HEK293 (cell line): ENCODE results near the gene KRTAP5-9.

Experiments
- CTCF ChIA-PET: fragments of 350-600 bp; formaldehyde crosslinking; extraction: SDS; loops from one replicate; lab custom pipeline; 2021; ENCODE audit warnings: antibody characterized with exemption; lab: Yijun Ruan, JAX
- POLR2A ChIA-PET: fragments of 300-600 bp; formaldehyde crosslinking; extraction: SDS; loops from one replicate; lab custom pipeline; 2020; ENCODE audit warnings: antibody characterized with exemption, inconsistent platforms; lab: Yijun Ruan, JAX
- H3K27ac ChIP-seq: fragments of 200-500 bp; sonication (Bioruptor generic); 2 replicates; pipeline ENCODE4 v1.5.1; 2014; ENCODE audit warnings: low read depth, low read length, control low read depth, inconsistent platforms; ENCODE audit errors: extremely low read depth
- H3K36me3 ChIP-seq, 2 experiments: fragments of 200-500 bp in 1 of 2; sonication (Bioruptor generic) in 1 of 2; 1 replicate in 1 of 2; 2 replicates in 1 of 2; pipeline ENCODE4 v1.5.1; 2014 to 2017; ENCODE audit warnings: inconsistent platforms in 2 of 2, low read length in 2 of 2; ENCODE audit not compliant: control insufficient read depth in 2 of 2, insufficient read depth in 1 of 2
- H3K4me1 ChIP-seq: fragments of 200-500 bp; sonication (Bioruptor generic); 2 replicates; pipeline ENCODE4 v1.5.1; 2014; ENCODE audit warnings: mild to moderate bottlenecking, low read length, inconsistent platforms; ENCODE audit not compliant: control insufficient read depth, insufficient read depth
- H3K4me3 ChIP-seq: 2 replicates; pipeline ENCODE4 v1.5.1; 2011; ENCODE audit warnings: low read depth, mild to moderate bottlenecking, control low read depth, low read length, moderate library complexity
- H3K9me3 ChIP-seq: fragments of 200-500 bp; sonication (Bioruptor generic); 2 replicates; pipeline ENCODE4 v1.5.1; 2014; ENCODE audit warnings: low read depth, low read length, inconsistent platforms; ENCODE audit not compliant: control insufficient read depth, insufficient read depth
- HOXC10 ChIP-seq: sonication (generic); formaldehyde crosslinking; IDR thresholded peaks from 2 replicates; pipeline ENCODE4 v1.8.1; 2023; ENCODE audit warnings: mild to moderate bottlenecking, missing genetic modification reagents
- KLF8 ChIP-seq: fragments of 450-650 bp; formaldehyde crosslinking; IDR thresholded peaks from 2 replicates; pipeline ENCODE4 v1.5.1; 2016; ENCODE audit warnings: missing biosample characterization, missing genetic modification characterization
- OVOL3 ChIP-seq: fragments of 450-650 bp; formaldehyde crosslinking; IDR thresholded peaks from 2 replicates; pipeline ENCODE4 v1.5.1; 2016; ENCODE audit warnings: missing biosample characterization, missing genetic modification characterization
- PRDM2 ChIP-seq: fragments of 450-650 bp; formaldehyde crosslinking; IDR thresholded peaks from 2 replicates; pipeline ENCODE4 v1.5.1; 2016; ENCODE audit warnings: missing biosample characterization, missing genetic modification characterization, borderline replicate concordance
- SALL2 ChIP-seq: fragments of 450-650 bp; formaldehyde crosslinking; IDR thresholded peaks from 2 replicates; pipeline ENCODE4 v1.5.0; 2017; ENCODE audit warnings: missing biosample characterization, mild to moderate bottlenecking, missing genetic modification characterization, borderline replicate concordance
- SP3 ChIP-seq: fragments of 450-650 bp; formaldehyde crosslinking; IDR thresholded peaks from 2 replicates; pipeline ENCODE4 v1.5.1; 2016; ENCODE audit warnings: missing biosample characterization, missing genetic modification characterization
- ZFP37 ChIP-seq: fragments of 450-650 bp; formaldehyde crosslinking; IDR thresholded peaks from 2 replicates; pipeline ENCODE4 v1.5.1; 2016; ENCODE audit warnings: missing biosample characterization, missing genetic modification characterization
- ZNF416 ChIP-seq: fragments of 450-650 bp; formaldehyde crosslinking; IDR thresholded peaks from 2 replicates; pipeline ENCODE4 v1.5.1; 2016; ENCODE audit warnings: missing biosample characterization, missing genetic modification characterization
- ZNF473 ChIP-seq: fragments of 450-650 bp; formaldehyde crosslinking; IDR thresholded peaks from 2 replicates; pipeline ENCODE4 v1.5.1; 2017; ENCODE audit warnings: missing biosample characterization, missing genetic modification characterization
- ZNF48 ChIP-seq: fragments of 450-650 bp; formaldehyde crosslinking; IDR thresholded peaks from 2 replicates; pipeline ENCODE4 v1.5.1; 2016; ENCODE audit warnings: missing biosample characterization, missing genetic modification characterization
- ZNF510 ChIP-seq: fragments of 450-650 bp; formaldehyde crosslinking; IDR thresholded peaks from 2 replicates; pipeline ENCODE4 v1.5.1; 2018; ENCODE audit warnings: mild to moderate bottlenecking, missing genetic modification characterization, missing biosample characterization; ENCODE audit not compliant: insufficient replicate concordance
- ZNF530 ChIP-seq: fragments of 450-650 bp; formaldehyde crosslinking; IDR thresholded peaks from 2 replicates; pipeline ENCODE4 v1.5.1; 2016; ENCODE audit warnings: low read depth, missing biosample characterization, missing genetic modification characterization
- ZNF670 ChIP-seq: fragments of 450-650 bp; formaldehyde crosslinking; IDR thresholded peaks from 2 replicates; pipeline ENCODE4 v1.5.1; 2016; ENCODE audit warnings: missing biosample characterization, missing genetic modification characterization, low read depth
- ZNF843 ChIP-seq: fragments of 450-650 bp; formaldehyde crosslinking; IDR thresholded peaks from 2 replicates; pipeline ENCODE4 v1.5.1; 2016; ENCODE audit warnings: missing biosample characterization, missing genetic modification characterization
- ZSCAN30 ChIP-seq: fragments of 450-650 bp; IDR thresholded peaks from 2 replicates; pipeline ENCODE4 v1.5.1; 2018; ENCODE audit warnings: missing biosample characterization, mild to moderate bottlenecking, missing genetic modification characterization, moderate library complexity
- TF ChIP-seq, protein P1 (sequence below): fragments of 450-650 bp; formaldehyde crosslinking; conservative IDR thresholded peaks from 2 replicates; pipeline ENCODE4 v1.5.1; 2016; ENCODE audit warnings: low read depth, missing biosample characterization, missing genetic modification characterization
- TF ChIP-seq, protein P2 (sequence below): fragments of 450-650 bp; formaldehyde crosslinking; IDR thresholded peaks from 2 replicates; pipeline ENCODE4 v1.5.1; 2016; ENCODE audit warnings: missing biosample characterization, missing genetic modification characterization, borderline replicate concordance
- TF ChIP-seq, protein P3 (sequence below): fragments of 450-650 bp; formaldehyde crosslinking; IDR thresholded peaks from 2 replicates; pipeline ENCODE4 v1.5.1; 2016; ENCODE audit warnings: missing biosample characterization, missing genetic modification characterization
- TF ChIP-seq, protein P4 (sequence below): fragments of 450-650 bp; formaldehyde crosslinking; IDR thresholded peaks from 2 replicates; pipeline ENCODE4 v1.5.1; 2016; ENCODE audit warnings: missing biosample characterization, missing genetic modification characterization

The KRTAP5-9 gene

DNA sequence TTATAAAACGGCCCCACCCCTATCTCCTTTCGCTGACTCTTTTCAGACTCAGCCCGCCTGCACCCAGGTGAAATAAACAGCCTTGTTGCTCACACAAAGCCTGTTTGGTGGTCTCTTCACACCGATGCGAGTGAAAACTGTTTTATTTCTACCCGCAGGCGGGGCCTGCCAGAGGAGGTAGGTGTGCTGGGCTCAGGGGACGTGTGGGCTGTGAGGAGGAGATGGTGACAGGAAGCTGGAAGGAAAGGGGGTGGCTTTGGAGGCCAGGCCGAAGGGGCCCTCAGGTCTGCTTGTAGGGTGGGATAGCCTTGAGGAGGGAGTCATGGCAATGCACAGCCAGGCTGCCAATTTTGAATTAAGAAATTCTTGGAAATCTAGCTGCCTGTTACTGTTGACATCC, 42.4 kb upstream of the KRTAP5-9 start (continued):
- TF ChIP-seq PRDM2 (tag by site-specific recombination): no peak
- TF ChIP-seq ZNF473 (tag by site-specific recombination): no peak
- no peak for TF ChIP-seq ZNF48 (tag by site-specific recombination)
- no peak for TF ChIP-seq SALL2 (tag by site-specific recombination)
- no peak for TF ChIP-seq ZNF530
- no peak for TF ChIP-seq ZNF670
- TF ChIP-seq OVOL3: no peak
- TF ChIP-seq HOXC10 (CRISPR knock-in tag): no peak
- TF ChIP-seq, protein P1, sequence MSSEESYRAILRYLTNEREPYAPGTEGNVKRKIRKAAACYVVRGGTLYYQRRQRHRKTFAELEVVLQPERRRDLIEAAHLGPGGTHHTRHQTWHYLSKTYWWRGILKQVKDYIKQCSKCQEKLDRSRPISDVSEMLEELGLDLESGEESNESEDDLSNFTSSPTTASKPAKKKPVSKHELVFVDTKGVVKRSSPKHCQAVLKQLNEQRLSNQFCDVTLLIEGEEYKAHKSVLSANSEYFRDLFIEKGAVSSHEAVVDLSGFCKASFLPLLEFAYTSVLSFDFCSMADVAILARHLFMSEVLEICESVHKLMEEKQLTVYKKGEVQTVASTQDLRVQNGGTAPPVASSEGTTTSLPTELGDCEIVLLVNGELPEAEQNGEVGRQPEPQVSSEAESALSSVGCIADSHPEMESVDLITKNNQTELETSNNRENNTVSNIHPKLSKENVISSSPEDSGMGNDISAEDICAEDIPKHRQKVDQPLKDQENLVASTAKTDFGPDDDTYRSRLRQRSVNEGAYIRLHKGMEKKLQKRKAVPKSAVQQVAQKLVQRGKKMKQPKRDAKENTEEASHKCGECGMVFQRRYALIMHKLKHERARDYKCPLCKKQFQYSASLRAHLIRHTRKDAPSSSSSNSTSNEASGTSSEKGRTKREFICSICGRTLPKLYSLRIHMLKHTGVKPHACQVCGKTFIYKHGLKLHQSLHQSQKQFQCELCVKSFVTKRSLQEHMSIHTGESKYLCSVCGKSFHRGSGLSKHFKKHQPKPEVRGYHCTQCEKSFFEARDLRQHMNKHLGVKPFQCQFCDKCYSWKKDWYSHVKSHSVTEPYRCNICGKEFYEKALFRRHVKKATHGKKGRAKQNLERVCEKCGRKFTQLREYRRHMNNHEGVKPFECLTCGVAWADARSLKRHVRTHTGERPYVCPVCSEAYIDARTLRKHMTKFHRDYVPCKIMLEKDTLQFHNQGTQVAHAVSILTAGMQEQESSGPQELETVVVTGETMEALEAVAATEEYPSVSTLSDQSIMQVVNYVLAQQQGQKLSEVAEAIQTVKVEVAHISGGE (tag by site-specific recombination): no peak
- TF ChIP-seq, protein P2, sequence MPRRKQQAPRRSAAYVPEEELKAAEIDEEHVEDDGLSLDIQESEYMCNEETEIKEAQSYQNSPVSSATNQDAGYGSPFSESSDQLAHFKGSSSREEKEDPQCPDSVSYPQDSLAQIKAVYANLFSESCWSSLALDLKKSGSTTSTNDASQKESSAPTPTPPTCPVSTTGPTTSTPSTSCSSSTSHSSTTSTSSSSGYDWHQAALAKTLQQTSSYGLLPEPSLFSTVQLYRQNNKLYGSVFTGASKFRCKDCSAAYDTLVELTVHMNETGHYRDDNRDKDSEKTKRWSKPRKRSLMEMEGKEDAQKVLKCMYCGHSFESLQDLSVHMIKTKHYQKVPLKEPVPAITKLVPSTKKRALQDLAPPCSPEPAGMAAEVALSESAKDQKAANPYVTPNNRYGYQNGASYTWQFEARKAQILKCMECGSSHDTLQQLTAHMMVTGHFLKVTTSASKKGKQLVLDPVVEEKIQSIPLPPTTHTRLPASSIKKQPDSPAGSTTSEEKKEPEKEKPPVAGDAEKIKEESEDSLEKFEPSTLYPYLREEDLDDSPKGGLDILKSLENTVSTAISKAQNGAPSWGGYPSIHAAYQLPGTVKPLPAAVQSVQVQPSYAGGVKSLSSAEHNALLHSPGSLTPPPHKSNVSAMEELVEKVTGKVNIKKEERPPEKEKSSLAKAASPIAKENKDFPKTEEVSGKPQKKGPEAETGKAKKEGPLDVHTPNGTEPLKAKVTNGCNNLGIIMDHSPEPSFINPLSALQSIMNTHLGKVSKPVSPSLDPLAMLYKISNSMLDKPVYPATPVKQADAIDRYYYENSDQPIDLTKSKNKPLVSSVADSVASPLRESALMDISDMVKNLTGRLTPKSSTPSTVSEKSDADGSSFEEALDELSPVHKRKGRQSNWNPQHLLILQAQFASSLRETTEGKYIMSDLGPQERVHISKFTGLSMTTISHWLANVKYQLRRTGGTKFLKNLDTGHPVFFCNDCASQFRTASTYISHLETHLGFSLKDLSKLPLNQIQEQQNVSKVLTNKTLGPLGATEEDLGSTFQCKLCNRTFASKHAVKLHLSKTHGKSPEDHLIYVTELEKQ: no peak
- no peak for TF ChIP-seq KLF8 (tag by site-specific recombination)
- no peak for TF ChIP-seq ZFP37
- TF ChIP-seq, all 188 proteins: peak for 0

GRCh38 chr11:71507102-71507501, 41.1 kb upstream of the KRTAP5-9 start:
- Histone ChIP-seq H3K36me3 (peaks cover 0 to 4% of the 10 kb centered on the region in 2 experiments; a peak in 1 of 3 replicates), H3K9me3 (no peaks in the 10 kb centered on the region), H3K4me1 (no peaks in the 10 kb centered on the region), H3K27ac (no peak overlapping the region), H3K4me3 (no peak overlapping the region)
- ChIA-PET CTCF (no interaction called here), POLR2A (interaction anchor here (1.3 kb wide), 1 partner anchor 54 kb away, joined by 6 read pairs; the partner anchor contains the start of gene NADSYN1)
- TF ChIP-seq ZNF843 (no peak), ZSCAN30 (no peak), ZNF416 (tag by site-specific recombination) (no peak), ZNF510 (tag by site-specific recombination) (no peak), ZNF473 (tag by site-specific recombination) (no peak), SP3 (tag by site-specific recombination) (no peak)
- TF ChIP-seq, protein P3, sequence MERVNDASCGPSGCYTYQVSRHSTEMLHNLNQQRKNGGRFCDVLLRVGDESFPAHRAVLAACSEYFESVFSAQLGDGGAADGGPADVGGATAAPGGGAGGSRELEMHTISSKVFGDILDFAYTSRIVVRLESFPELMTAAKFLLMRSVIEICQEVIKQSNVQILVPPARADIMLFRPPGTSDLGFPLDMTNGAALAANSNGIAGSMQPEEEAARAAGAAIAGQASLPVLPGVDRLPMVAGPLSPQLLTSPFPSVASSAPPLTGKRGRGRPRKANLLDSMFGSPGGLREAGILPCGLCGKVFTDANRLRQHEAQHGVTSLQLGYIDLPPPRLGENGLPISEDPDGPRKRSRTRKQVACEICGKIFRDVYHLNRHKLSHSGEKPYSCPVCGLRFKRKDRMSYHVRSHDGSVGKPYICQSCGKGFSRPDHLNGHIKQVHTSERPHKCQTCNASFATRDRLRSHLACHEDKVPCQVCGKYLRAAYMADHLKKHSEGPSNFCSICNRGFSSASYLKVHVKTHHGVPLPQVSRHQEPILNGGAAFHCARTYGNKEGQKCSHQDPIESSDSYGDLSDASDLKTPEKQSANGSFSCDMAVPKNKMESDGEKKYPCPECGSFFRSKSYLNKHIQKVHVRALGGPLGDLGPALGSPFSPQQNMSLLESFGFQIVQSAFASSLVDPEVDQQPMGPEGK (tag by site-specific recombination): no peak
- TF ChIP-seq, protein P4, sequence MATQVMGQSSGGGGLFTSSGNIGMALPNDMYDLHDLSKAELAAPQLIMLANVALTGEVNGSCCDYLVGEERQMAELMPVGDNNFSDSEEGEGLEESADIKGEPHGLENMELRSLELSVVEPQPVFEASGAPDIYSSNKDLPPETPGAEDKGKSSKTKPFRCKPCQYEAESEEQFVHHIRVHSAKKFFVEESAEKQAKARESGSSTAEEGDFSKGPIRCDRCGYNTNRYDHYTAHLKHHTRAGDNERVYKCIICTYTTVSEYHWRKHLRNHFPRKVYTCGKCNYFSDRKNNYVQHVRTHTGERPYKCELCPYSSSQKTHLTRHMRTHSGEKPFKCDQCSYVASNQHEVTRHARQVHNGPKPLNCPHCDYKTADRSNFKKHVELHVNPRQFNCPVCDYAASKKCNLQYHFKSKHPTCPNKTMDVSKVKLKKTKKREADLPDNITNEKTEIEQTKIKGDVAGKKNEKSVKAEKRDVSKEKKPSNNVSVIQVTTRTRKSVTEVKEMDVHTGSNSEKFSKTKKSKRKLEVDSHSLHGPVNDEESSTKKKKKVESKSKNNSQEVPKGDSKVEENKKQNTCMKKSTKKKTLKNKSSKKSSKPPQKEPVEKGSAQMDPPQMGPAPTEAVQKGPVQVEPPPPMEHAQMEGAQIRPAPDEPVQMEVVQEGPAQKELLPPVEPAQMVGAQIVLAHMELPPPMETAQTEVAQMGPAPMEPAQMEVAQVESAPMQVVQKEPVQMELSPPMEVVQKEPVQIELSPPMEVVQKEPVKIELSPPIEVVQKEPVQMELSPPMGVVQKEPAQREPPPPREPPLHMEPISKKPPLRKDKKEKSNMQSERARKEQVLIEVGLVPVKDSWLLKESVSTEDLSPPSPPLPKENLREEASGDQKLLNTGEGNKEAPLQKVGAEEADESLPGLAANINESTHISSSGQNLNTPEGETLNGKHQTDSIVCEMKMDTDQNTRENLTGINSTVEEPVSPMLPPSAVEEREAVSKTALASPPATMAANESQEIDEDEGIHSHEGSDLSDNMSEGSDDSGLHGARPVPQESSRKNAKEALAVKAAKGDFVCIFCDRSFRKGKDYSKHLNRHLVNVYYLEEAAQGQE: no peak
